Ovary (tissue), 9 donors: Measurements from ENCODE around the gene RUNX2. TPM values are rescaled to one million over a fixed set of nuclear protein-coding genes. Genes with fewer than 3 reads are reported as not detected.

Experiments
- DNase-seq, 5 donors: peaks; one replicate each; pipeline ENCODE4 v3.0.0-alpha.2; 2019 to 2020
- H3K27ac ChIP-seq, 2 donors: fragments of 200-600 bp; one replicate each; pipeline versions ENCODE4 v1.5.1 to v1.8.0; 2019 to 2022
- H3K27me3 ChIP-seq: fragments of 200-600 bp; one replicate; pipeline ENCODE4 v1.8.0; 2022
- H3K36me3 ChIP-seq: fragments of 200-600 bp; sonication (generic); one replicate; pipeline ENCODE4 v1.5.1; 2019
- H3K4me1 ChIP-seq: one replicate; pipeline ENCODE4 v1.8.1; 2013; ENCODE audit warnings: mild to moderate bottlenecking, moderate library complexity; ENCODE audit not compliant: insufficient read depth
- H3K4me3 ChIP-seq: fragments of 200-600 bp; sonication (generic); one replicate; pipeline ENCODE4 v1.5.1; 2017
- H3K9me3 ChIP-seq, 2 donors: fragments of 200-600 bp in 1 of 2; sonication (generic) in 1 of 2; one replicate each; pipeline versions ENCODE4 v1.5.1 to v1.8.1; 2013 to 2019; ENCODE audit warnings: mild to moderate bottlenecking in 1 of 2, moderate library complexity in 1 of 2
- CTCF ChIP-seq, 3 donors: fragments of 450-650 bp in 2 of 3; fragments of 200-600 bp in 1 of 3; IDR thresholded peaks; one replicate each; pipeline versions ENCODE4 v1.5.1 to v1.8.0; 2016 to 2022; ENCODE audit warnings: antibody characterized with exemption in 3 of 3, mild to moderate bottlenecking in 1 of 3
- EP300 ChIP-seq: sonication (generic); formaldehyde crosslinking; IDR thresholded peaks from one replicate; pipeline ENCODE4 v1.6.1; 2017; ENCODE audit warnings: antibody characterized with exemption
- POLR2A ChIP-seq: fragments of 450-650 bp; IDR thresholded peaks from one replicate; pipeline ENCODE4 v1.6.1; 2017; ENCODE audit warnings: antibody characterized with exemption, mild to moderate bottlenecking, moderate library complexity
- WGBS, 3 donors: extraction: QIAGEN DNeasy Blood & Tissue Kit in 1 of 3; methylation state at CpG; one replicate each; pipeline versions ENCODE4 v1.1.5 to v1.1.7; 2013 to 2017; 5-methylcytosine and 5-hydroxymethylcytosine counted together
- intact Hi-C, 4 donors: fragments of 100-400 bp; cut with DNase I; formaldehyde crosslinking; loops; one replicate each; pipeline versions ENCODE4 v1.11.0 to v1.15.1; 2022 to 2023
- polyA plus RNA-seq, 2 donors: library from polyadenylated mRNA; stranded (reverse); fragments of 200-250 nt in 1 of 2; fragments of 350-450 nt in 1 of 2; fragmentation: Illumina TruSeq in 1 of 2; extraction: RNeasy Lipid Tissue Mini Kit (QIAGEN cat#74804) in 1 of 2; gene quantifications; one replicate each; pipeline ENCODE4 v1.2.3, GENCODE V29; 2013 to 2014
- total RNA-seq, 7 donors: library from RNA; depleted of rRNA in 2 of 7; stranded (reverse); fragments of >200 nt in 2 of 7; fragmentation: NEBNext Ultra II Directional in 3 of 7; extraction: Animal tissue kit (Norgen Biotek cat#: 25700) in 3 of 7; gene quantifications; one replicate each; pipeline versions ENCODE4 v1.1.0 to v1.2.4, GENCODE V29; 2016 to 2023
- donor health status: DM: no; HTN: no; CAD: no; lungs with moderate emphysema.
- donor health status: DM: no; HTN: no; CAD: no.
- donor health status: Bipolar disorder and iron deficiency.
- donor health status: DM: yes; HTN: yes; CAD: no.
- donor health status: DM: no; HTN: no; CAD: no.
- donor health status: DM: yes; HTN: yes; CAD: no.

The RUNX2 gene
- total and polyA plus RNA-seq, 9 donors = 1.1 to 25.2 (median 3.3) TPM

GRCh38 chr6:45614488-45615285, 286.6 kb downstream of the RUNX2 start:
- no peak overlapping the region for H3K4me3 ChIP-seq
- TF ChIP-seq EP300 (no peak), CTCF (IDR thresholded peaks at IDR 0.05) (no peak), POLR2A (no peak)
- H3K9me3 ChIP-seq = no peaks in the 10 kb centered on the region
- no peaks in the 10 kb centered on the region for H3K36me3 ChIP-seq
- no peak for DNase-seq
- no peaks in the 10 kb centered on the region for H3K4me1 ChIP-seq
- intact Hi-C loops = no loop called here
- 85 to 86% (median 86%) methylated on average over 4 of the region's 4 CpGs for WGBS, 3 donors
- no peak overlapping the region for H3K27ac ChIP-seq
- H3K27me3 ChIP-seq = no peaks in the 10 kb centered on the region

- 89 to 98% (median 96%) methylated on average over 1 of the region's 1 CpG for WGBS, 3 donors
- no peaks in the 10 kb centered on the region for H3K27me3 ChIP-seq
- no peaks in the 10 kb centered on the region for H3K9me3 ChIP-seq
- DNase-seq = no peak
- H3K4me1 ChIP-seq = no peaks in the 10 kb centered on the region
- TF ChIP-seq EP300 (no peak), POLR2A (no peak), CTCF (IDR thresholded peaks at IDR 0.05) (no peak)
- intact Hi-C loops = loop anchor here in 1 of 4 donors (2.0 kb wide), 1 partner anchor 61 kb away; no protein-coding TSS in a partner anchor
- H3K36me3 ChIP-seq = no peaks in the 10 kb centered on the region
- no peak overlapping the region for H3K27ac ChIP-seq
- no peak overlapping the region for H3K4me3 ChIP-seq
Measured at GRCh38 chr6:45616209-45616608, 288.1 kb downstream of the RUNX2 start.

GRCh38 chr6:45617441-45617840, 289.3 kb downstream of the RUNX2 start:
- no peaks in the 10 kb centered on the region for H3K27me3 ChIP-seq
- H3K36me3 ChIP-seq = no peaks in the 10 kb centered on the region
- TF ChIP-seq POLR2A (no peak), EP300 (no peak), CTCF (IDR thresholded peaks at IDR 0.05) (no peak)
- no peaks in the 10 kb centered on the region for H3K9me3 ChIP-seq
- WGBS, 3 donors = 96 to 97% (median 96%) methylated on average over 3 of the region's 3 CpGs
- H3K4me3 ChIP-seq = no peak overlapping the region
- H3K27ac ChIP-seq = no peak overlapping the region
- intact Hi-C loops = loop anchor here in 1 of 4 donors (2.0 kb wide), 1 partner anchor 59 kb away; no protein-coding TSS in a partner anchor
- H3K4me1 ChIP-seq = no peaks in the 10 kb centered on the region
- DNase-seq = no peak

GRCh38 chr6:45618259-45618658, 290.1 kb downstream of the RUNX2 start:
- WGBS, 3 donors = 95 to 100% (median 100%) methylated on average over 2 of the region's 2 CpGs
- no peak overlapping the region for H3K4me3 ChIP-seq
- H3K9me3 ChIP-seq = no peaks in the 10 kb centered on the region
- no peak for TF ChIP-seq EP300
- TF ChIP-seq CTCF (IDR thresholded peaks at IDR 0.05) = no peak
- no peak for TF ChIP-seq POLR2A
- intact Hi-C loops = no loop called here
- no peaks in the 10 kb centered on the region for H3K4me1 ChIP-seq
- H3K36me3 ChIP-seq = no peaks in the 10 kb centered on the region
- DNase-seq = no peak
- no peaks in the 10 kb centered on the region for H3K27me3 ChIP-seq
- no peak overlapping the region for H3K27ac ChIP-seq
